Fibroblast of lung (primary cell): Measurements from ENCODE around the gene MAPKAPK5.

ENCODE experiments used
- CTCF ChIP-seq, 2 donors: IDR thresholded peaks in 1 of 2; conservative IDR thresholded peaks in 1 of 2; 1 replicate in 1 of 2; 2 replicates in 1 of 2; pipeline ENCODE4 v1.5.1; 2011 to 2012; ENCODE audit warnings: low read length in 2 of 2, control low read depth in 1 of 2, inconsistent platforms in 1 of 2, low read depth in 1 of 2, mild to moderate bottlenecking in 1 of 2
- EZH2 ChIP-seq: IDR thresholded peaks from 2 replicates; pipeline ENCODE4 v1.5.1; 2012; ENCODE audit warnings: low read length, control low read depth, mild to moderate bottlenecking; ENCODE audit errors: missing control alignments

GRCh38 chr12:111881716-111882115, 39.7 kb downstream of the MAPKAPK5 start:
- no peak for TF ChIP-seq EZH2
- TF ChIP-seq CTCF (conservative IDR thresholded peaks at IDR 0.05 in 1 of 2, IDR thresholded peaks at IDR 0.05 in 1 of 2; ENCODE audit: low read depth in 1 of 2, low read length in 2 of 2) = no peak
